Psoas muscle (tissue), 8 donors: ENCODE results near the gene OR10W1. TPM values are rescaled to one million over a fixed set of nuclear protein-coding genes. Genes with fewer than 3 reads are reported as not detected.

Experiments
- ATAC-seq, 4 donors: fragments of 200-7000 bp; cut with Tn5 transposase; one replicate each; pipeline ENCODE4 v1.9.1; 2020; ENCODE audit warnings: moderate library complexity in 3 of 4, mild to moderate bottlenecking in 2 of 4
- DNase-seq, 2 donors: peaks; one replicate each; pipeline ENCODE4 v3.0.0-alpha.2; 2020
- H3K27ac ChIP-seq: fragments of 200-600 bp; one replicate; pipeline ENCODE4 v1.8.0; 2022
- H3K27me3 ChIP-seq, 3 donors: fragments of 200-600 bp in 1 of 3; one replicate each; pipeline versions ENCODE4 v1.6.1 to v1.8.0; 2013 to 2022; ENCODE audit warnings: low read length in 2 of 3, mild to moderate bottlenecking in 2 of 3, moderate library complexity in 1 of 3; ENCODE audit not compliant: insufficient read depth in 3 of 3
- H3K36me3 ChIP-seq, 2 donors: fragments of 200-600 bp in 1 of 2; one replicate each; pipeline versions ENCODE4 v1.6.1 to v1.8.0; 2013 to 2022; ENCODE audit warnings: low read depth in 1 of 2, mild to moderate bottlenecking in 1 of 2, moderate library complexity in 1 of 2; ENCODE audit not compliant: insufficient read depth in 1 of 2
- H3K4me1 ChIP-seq: fragments of 200-600 bp; one replicate; pipeline ENCODE4 v1.8.0; 2022
- H3K4me3 ChIP-seq: fragments of 200-600 bp; one replicate; pipeline ENCODE4 v1.8.0; 2022; ENCODE audit warnings: mild to moderate bottlenecking
- H3K9me3 ChIP-seq: fragments of 200-600 bp; one replicate; pipeline ENCODE4 v1.8.0; 2022
- WGBS, 3 donors: extraction: QIAGEN DNeasy Blood & Tissue Kit; methylation state at CpG; one replicate each; pipeline versions ENCODE4 v1.1.6 to v1.1.7; 2013; 5-methylcytosine and 5-hydroxymethylcytosine counted together
- intact Hi-C, 2 donors: fragments of 100-400 bp; cut with DNase I; formaldehyde crosslinking; loops; one replicate each; pipeline versions ENCODE4 v1.11.0 to v1.14.2; 2022
- polyA plus RNA-seq, 3 donors: library from polyadenylated mRNA; stranded (reverse); fragments of 200-250 nt; gene quantifications; one replicate each; pipeline ENCODE4 v1.2.3, GENCODE V29; 2013
- total RNA-seq, 4 donors: library from RNA; stranded (reverse); fragmentation: NEBNext Ultra II Directional in 2 of 4; extraction: Animal tissue kit (Norgen Biotek cat#: 25700) in 2 of 4; gene quantifications; one replicate each; pipeline versions ENCODE4 v1.2.1 to v1.2.4, GENCODE V29; 2021 to 2023
- TF ChIP-seq, protein P1 (sequence below): fragments of 200-600 bp; IDR thresholded peaks from one replicate; pipeline ENCODE4 v1.8.0; 2022; ENCODE audit warnings: antibody characterized with exemption
- donor health status: healthy with polysubstance abuse.
- donor health status: DM: no; HTN: no; CAD: no; lungs with moderate emphysema.
- donor health status: Bipolar disorder and iron deficiency.
- donor health status: healthy.
- donor health status: DM: yes; HTN: yes; CAD: no.
- donor health status: DM: no; HTN: no; CAD: no.
- donor health status: DM: no; HTN: no; CAD: no.
- donor health status: DM: yes; HTN: yes; CAD: no.

OR10W1 gene
- total and polyA plus RNA-seq, 7 donors = not detected

DNA sequence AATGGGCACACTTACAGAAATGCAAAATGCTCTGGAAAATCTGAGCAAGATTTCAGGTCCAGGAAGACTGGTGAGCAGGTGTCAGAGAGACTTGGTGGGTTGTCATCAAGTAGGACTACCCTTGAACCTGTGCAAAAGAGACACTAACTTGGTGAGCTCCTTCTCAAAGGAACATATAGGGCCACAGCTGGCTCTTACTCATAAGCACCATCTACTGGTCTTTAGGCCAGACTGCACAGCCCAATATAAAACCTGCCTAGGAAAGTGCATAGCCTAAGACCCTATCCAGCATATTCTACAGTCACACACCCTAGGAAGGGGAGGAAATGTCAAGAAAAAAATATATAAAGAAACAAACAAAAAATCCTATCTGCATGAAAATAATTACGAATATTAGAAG lies 18.2 kb upstream of the OR10W1 start:
- 7 to 14% (median 14%) methylated on average over 1 of the region's 1 CpG for WGBS, 3 donors
- ATAC-seq (no peak), DNase-seq (no peak)
- H3K27ac ChIP-seq = no peak overlapping the region
- no peaks in the 10 kb centered on the region for H3K36me3 ChIP-seq
- H3K4me3 ChIP-seq = no peak overlapping the region
- intact Hi-C loops = no loop called here
- H3K9me3 ChIP-seq = no peaks in the 10 kb centered on the region
- H3K4me1 ChIP-seq = no peaks in the 10 kb centered on the region
- no peaks in the 10 kb centered on the region for H3K27me3 ChIP-seq
- TF ChIP-seq, protein P1, sequence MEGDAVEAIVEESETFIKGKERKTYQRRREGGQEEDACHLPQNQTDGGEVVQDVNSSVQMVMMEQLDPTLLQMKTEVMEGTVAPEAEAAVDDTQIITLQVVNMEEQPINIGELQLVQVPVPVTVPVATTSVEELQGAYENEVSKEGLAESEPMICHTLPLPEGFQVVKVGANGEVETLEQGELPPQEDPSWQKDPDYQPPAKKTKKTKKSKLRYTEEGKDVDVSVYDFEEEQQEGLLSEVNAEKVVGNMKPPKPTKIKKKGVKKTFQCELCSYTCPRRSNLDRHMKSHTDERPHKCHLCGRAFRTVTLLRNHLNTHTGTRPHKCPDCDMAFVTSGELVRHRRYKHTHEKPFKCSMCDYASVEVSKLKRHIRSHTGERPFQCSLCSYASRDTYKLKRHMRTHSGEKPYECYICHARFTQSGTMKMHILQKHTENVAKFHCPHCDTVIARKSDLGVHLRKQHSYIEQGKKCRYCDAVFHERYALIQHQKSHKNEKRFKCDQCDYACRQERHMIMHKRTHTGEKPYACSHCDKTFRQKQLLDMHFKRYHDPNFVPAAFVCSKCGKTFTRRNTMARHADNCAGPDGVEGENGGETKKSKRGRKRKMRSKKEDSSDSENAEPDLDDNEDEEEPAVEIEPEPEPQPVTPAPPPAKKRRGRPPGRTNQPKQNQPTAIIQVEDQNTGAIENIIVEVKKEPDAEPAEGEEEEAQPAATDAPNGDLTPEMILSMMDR = no peak

DNA sequence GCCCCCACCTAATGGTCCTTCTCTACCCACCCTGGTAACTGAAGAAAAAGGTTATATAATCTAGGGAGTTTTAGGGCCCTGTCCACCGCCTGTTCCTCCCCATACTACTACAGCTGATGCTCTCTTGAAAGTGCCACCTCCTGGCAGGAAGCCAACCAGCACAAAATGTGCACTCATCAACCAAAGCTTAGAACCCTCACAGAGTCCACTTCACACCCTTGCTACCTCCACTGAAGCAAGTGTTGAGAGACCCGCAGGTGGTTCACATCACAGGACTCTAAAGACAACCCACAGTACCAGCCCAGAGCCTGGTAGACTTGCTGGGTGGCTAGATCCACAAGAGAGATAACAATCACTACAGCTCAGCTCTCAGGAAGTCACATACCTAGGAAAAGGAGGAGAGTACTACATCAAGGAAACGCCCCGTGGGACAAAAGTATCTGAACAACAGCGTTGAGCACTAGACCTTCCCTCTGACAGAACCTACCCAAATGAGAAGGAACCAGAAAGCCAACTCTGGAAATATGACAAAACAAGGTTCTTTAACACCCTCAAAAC lies 17.5 kb upstream of the OR10W1 start:
- intact Hi-C loops = no loop called here
- H3K27ac ChIP-seq = no peak overlapping the region
- H3K4me1 ChIP-seq = no peaks in the 10 kb centered on the region
- H3K4me3 ChIP-seq = no peak overlapping the region
- DNase-seq (no peak), ATAC-seq (no peak)
- no peaks in the 10 kb centered on the region for H3K36me3 ChIP-seq
- no peaks in the 10 kb centered on the region for H3K9me3 ChIP-seq
- 63 to 70% (median 69%) methylated on average over 5 of the region's 5 CpGs for WGBS, 3 donors
- no peaks in the 10 kb centered on the region for H3K27me3 ChIP-seq
- TF ChIP-seq, protein P1 = no peak

DNA sequence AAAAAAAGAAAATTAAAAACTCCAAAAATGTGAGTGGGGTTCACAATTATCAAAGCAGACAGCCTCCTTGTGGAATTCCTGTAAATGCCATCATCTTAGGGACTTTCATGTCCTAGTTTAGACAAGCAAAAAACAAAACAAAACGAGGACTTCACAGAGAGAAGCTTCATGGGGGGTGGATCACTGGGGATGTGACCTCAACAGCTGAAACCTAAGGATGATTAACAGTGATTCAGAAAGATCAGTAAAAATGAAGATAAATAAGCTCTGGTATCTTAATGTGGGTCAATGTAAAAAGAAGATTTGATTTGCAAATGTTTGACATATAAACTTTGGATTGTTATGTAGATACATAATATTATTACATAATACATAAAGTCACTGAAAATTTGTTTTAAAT lies 8.1 kb upstream of the OR10W1 start:
- ATAC-seq = no peak
- Histone ChIP-seq H3K4me3 (no peak overlapping the region), H3K27me3 (peaks cover 0 to 2% (median 0%) of the 10 kb centered on the region in 3 donors), H3K9me3 (no peaks in the 10 kb centered on the region), H3K4me1 (no peaks in the 10 kb centered on the region), H3K27ac (no peak overlapping the region), H3K36me3 (no peaks in the 10 kb centered on the region)
- no peak for DNase-seq
- TF ChIP-seq, protein P1 = no peak
- intact Hi-C loops = no loop called here
- 32 to 39% (median 32%) methylated on average over 1 of the region's 1 CpG for WGBS, 3 donors

DNA sequence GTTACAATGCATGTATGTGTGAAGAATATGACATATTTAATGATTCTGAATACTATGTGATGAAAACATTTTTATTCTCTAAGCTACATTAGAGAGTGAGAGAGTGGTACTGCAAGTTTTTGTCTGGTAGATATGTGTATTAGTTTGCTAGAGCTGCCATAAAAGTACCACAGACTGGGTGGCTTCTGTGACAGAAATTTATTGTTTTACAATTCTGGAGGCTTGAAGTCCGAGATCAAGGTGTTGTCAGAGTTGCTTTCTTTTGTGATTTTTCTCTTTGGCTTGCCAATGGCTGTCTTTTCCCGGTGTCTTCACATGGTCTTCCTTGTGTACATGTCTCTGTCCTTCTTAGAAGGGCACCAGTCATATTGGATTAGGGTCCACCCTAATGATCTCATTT lies 6.9 kb upstream of the OR10W1 start:
- intact Hi-C loops = no loop called here
- WGBS, 3 donors = 48 to 55% (median 52%) methylated on average over 2 of the region's 2 CpGs
- Histone ChIP-seq H3K27me3 (peaks cover 0 to 2% (median 0%) of the 10 kb centered on the region in 3 donors), H3K27ac (no peak overlapping the region), H3K9me3 (no peaks in the 10 kb centered on the region), H3K36me3 (no peaks in the 10 kb centered on the region), H3K4me1 (no peaks in the 10 kb centered on the region), H3K4me3 (no peak overlapping the region)
- DNase-seq (no peak), ATAC-seq (no peak)
- TF ChIP-seq, protein P1 = no peak

DNA sequence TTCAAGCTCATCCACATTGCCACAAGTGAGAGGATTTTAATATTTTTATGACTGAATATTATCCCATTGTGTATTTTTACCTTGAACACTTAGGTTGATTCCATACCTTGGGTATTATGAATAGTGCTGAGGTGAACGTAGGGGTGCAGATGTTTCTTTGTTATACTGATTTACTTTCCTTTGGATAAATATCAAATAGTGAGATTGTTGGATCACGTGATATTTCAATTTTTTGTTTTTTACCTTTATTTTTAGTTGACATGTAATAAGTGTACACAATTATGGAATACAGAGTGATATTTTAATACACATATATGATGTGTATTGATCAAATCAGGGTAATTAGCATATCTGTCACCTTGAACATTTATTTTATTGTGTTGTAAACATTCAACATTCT lies 8.1 kb downstream of the OR10W1 start:
- Histone ChIP-seq H3K36me3 (no peaks in the 10 kb centered on the region), H3K9me3 (no peaks in the 10 kb centered on the region), H3K27ac (no peak overlapping the region), H3K4me3 (no peak overlapping the region), H3K4me1 (no peaks in the 10 kb centered on the region), H3K27me3 (no peaks in the 10 kb centered on the region)
- no peak for ATAC-seq
- TF ChIP-seq, protein P1 = no peak
- DNase-seq = no peak
- WGBS, 3 donors = 74 to 80% (median 75%) methylated on average over 2 of the region's 2 CpGs
- intact Hi-C loops = no loop called here
